D721Med (cell line): ENCODE results near the gene ZNF469.
"Not testable (repeated sequence)": the region's sequence is repeated elsewhere in the genome, so short reads cannot be mapped to it uniquely, and the experiment has no call there.

ENCODE experiments used
- DNase-seq: peaks from one replicate; pipeline ENCODE4 v3.0.0; 2011; ENCODE audit warnings: low spot score; ENCODE audit not compliant: insufficient read length
- FAIRE-seq: peaks from 2 replicates; lab custom pipeline; 2011; peaks lifted over from hg19 to GRCh38; lab: Jason Lieb, UNC
- TF ChIP-seq, protein P1 (sequence below): IDR thresholded peaks from 2 replicates; pipeline ENCODE4 v1.5.1; 2012; ENCODE audit warnings: mild to moderate bottlenecking, control low read depth; ENCODE audit not compliant: insufficient read depth; ENCODE audit errors: missing control alignments

The ZNF469 gene

GRCh38 chr16:88407807-88408206 is 25.0 kb downstream of the ZNF469 start:
- FAIRE-seq (no peak), DNase-seq (no peak)
- TF ChIP-seq, protein P1, sequence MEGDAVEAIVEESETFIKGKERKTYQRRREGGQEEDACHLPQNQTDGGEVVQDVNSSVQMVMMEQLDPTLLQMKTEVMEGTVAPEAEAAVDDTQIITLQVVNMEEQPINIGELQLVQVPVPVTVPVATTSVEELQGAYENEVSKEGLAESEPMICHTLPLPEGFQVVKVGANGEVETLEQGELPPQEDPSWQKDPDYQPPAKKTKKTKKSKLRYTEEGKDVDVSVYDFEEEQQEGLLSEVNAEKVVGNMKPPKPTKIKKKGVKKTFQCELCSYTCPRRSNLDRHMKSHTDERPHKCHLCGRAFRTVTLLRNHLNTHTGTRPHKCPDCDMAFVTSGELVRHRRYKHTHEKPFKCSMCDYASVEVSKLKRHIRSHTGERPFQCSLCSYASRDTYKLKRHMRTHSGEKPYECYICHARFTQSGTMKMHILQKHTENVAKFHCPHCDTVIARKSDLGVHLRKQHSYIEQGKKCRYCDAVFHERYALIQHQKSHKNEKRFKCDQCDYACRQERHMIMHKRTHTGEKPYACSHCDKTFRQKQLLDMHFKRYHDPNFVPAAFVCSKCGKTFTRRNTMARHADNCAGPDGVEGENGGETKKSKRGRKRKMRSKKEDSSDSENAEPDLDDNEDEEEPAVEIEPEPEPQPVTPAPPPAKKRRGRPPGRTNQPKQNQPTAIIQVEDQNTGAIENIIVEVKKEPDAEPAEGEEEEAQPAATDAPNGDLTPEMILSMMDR: no peak

- TF ChIP-seq, protein P1: no peak
- DNase-seq: no peak
- no peak for FAIRE-seq
These were observed 25.9 kb downstream of the ZNF469 start for GRCh38 chr16:88408561-88409142.

GRCh38 chr16:88409296-88410065 is 26.7 kb downstream of the ZNF469 start:
- FAIRE-seq (no peak), DNase-seq (no peak)
- TF ChIP-seq, protein P1: no peak

GRCh38 chr16:88410297-88410968 is 27.7 kb downstream of the ZNF469 start:
- DNase-seq, FAIRE-seq: not testable (repeated sequence)

DNA sequence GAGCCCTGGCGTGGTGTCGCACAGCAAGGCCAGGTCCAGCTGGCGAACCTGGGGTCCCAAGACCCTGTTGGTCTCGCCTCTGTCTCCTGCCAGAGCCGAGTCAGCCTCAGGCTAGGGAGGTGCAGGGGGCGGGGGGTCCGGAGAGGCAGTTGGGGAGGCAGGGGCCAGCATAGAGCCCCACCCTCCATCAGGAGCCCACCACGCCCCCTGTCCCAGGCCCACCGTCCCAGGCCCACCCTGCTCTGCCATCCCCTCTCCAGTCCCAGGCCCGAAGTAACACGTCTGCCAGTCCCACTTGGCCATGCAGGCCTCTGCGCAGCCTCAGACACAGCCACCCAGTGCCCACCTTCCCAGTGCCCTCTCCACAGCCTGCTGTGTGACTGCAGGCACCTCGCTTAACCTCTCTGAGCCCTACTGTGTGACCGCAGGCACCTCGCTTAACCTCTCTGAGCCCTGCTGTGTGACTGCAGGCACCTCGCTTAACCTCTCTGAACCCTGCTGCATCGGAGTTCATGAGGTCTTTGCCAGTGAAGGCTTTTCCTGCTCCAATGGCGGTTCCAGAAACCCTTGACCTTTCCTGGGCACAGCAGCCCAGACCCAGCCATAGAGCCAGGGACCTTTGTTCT is 29.3 kb downstream of the ZNF469 start:
- FAIRE-seq (no peak), DNase-seq (no peak)
- TF ChIP-seq, protein P1: no peak

DNA sequence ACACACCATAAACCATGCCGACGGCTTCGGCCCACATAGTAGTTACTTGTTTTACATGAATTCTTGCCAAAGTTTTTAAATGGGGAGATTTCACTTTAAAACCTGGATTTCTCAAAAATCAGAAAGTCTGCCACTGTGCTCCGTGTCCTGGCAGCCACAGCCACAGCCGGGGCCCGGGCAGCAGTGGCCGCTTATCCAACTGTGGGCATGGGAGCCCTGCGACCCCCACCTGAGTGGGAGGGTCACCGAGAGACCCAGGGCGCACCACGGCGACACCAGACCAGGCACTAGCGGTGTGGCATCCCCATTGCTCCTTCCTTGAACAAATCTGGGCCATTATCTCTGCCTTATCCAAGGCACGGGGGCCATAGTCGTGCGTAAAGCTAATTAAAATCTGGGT is 30.0 kb downstream of the ZNF469 start:
- DNase-seq: no peak
- TF ChIP-seq, protein P1: no peak
- FAIRE-seq: no peak

GRCh38 chr16:88413231-88413630 is 30.5 kb downstream of the ZNF469 start:
- TF ChIP-seq, protein P1: no peak
- no peak for FAIRE-seq
- DNase-seq: no peak
